HL-60 (cell line): Measurements from ENCODE around the gene SOX6.

Experiments
- DNase-seq, 2 experiments: peaks; one replicate each; pipeline ENCODE4 v3.0.0-alpha.2; 2010 to 2020; ENCODE audit warnings: low read depth in 1 of 2, low spot score in 1 of 2
- H3K27ac ChIP-seq: fragments of 250-450 bp; sonication (Bioruptor Pico); replicated peaks from 2 replicates; pipeline ENCODE4 v1.5.1; 2020; ENCODE audit warnings: mild to moderate bottlenecking, moderate library complexity
- H3K27me3 ChIP-seq: fragments of 250-450 bp; sonication (Bioruptor Pico); 2 replicates; pipeline ENCODE4 v1.5.1; 2021; ENCODE audit warnings: mild to moderate bottlenecking, moderate library complexity; ENCODE audit not compliant: insufficient read depth, poor library complexity, severe bottlenecking
- H3K4me3 ChIP-seq: replicated peaks from 2 replicates; pipeline ENCODE4 v1.5.1; 2011; ENCODE audit warnings: mild to moderate bottlenecking, control low read depth, low read length; ENCODE audit not compliant: insufficient read depth
- CTCF ChIP-seq: IDR thresholded peaks from one replicate; pipeline ENCODE4 v1.5.1; 2011; ENCODE audit warnings: low read length, control low read depth, inconsistent platforms; ENCODE audit not compliant: insufficient read depth
- GABPA ChIP-seq: IDR thresholded peaks from 2 replicates; pipeline ENCODE4 v1.6.1; 2012; ENCODE audit warnings: low read depth
- POLR2AphosphoS5 ChIP-seq: IDR thresholded peaks from 2 replicates; pipeline ENCODE4 v1.6.1; 2012; ENCODE audit warnings: low read depth
- REST ChIP-seq: IDR thresholded peaks from 2 replicates; pipeline ENCODE4 v1.6.1; 2012; ENCODE audit warnings: low read depth; ENCODE audit not compliant: insufficient replicate concordance
- SPI1 ChIP-seq: IDR thresholded peaks from 2 replicates; pipeline ENCODE4 v1.6.1; 2012; ENCODE audit warnings: low read depth, mild to moderate bottlenecking, borderline replicate concordance

Gene SOX6

GRCh38 chr11:16027621-16028020, 328.7 kb downstream of the SOX6 start:
- no peak overlapping the region for H3K4me3 ChIP-seq
- H3K27ac ChIP-seq: no peak overlapping the region
- TF ChIP-seq POLR2AphosphoS5 (no peak), SPI1 (no peak), GABPA (no peak), CTCF (no peak), REST (no peak)
- no peak for DNase-seq
- peaks cover 2% of the 10 kb centered on the region for H3K27me3 ChIP-seq

- no peak for DNase-seq
- Histone ChIP-seq H3K27me3 (peaks cover 2% of the 10 kb centered on the region), H3K27ac (no peak overlapping the region), H3K4me3 (no peak overlapping the region)
- TF ChIP-seq CTCF (no peak), POLR2AphosphoS5 (no peak), REST (no peak), GABPA (no peak), SPI1 (no peak)
Measured at GRCh38 chr11:16026849-16027248, 329.5 kb downstream of the SOX6 start.

- H3K27me3 ChIP-seq: no peaks in the 10 kb centered on the region
- TF ChIP-seq REST (no peak), SPI1 (no peak), CTCF (no peak), GABPA (no peak), POLR2AphosphoS5 (no peak)
- H3K4me3 ChIP-seq: no peak overlapping the region
- no peak overlapping the region for H3K27ac ChIP-seq
- no peak for DNase-seq
Measured at GRCh38 chr11:16018931-16019330, 337.4 kb downstream of the SOX6 start.
